DMS153 treated with DMSO at 0.1 percent for 48 hours (cell line): Measurements from ENCODE around the gene OSBPL3.

ENCODE experiments used
- DNase-seq: peaks from one replicate; lab custom pipeline; 2025; ENCODE audit not compliant: unreplicated experiment; lab: John Stamatoyannopoulos, UW

The OSBPL3 gene

DNA sequence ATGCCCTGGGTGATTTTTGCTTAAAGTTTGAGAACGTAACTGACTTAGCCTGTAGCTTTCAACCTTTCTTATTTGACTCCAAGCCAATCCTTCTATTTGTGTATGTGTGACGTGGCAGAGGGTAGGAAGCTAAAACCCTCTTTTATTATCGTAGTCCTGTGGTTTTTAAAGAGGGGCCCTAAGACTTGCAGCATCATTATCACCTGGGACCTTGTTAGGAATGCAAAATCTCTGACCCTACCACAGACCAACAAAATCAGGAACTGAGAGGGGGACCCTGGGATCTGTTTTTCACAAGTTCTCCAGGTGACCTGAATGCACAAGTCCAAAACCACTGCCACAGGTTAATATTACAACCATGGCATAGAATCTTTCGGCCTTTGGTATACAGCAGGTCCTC, 80.1 kb downstream of the OSBPL3 start:
- no peak for DNase-seq

DNA sequence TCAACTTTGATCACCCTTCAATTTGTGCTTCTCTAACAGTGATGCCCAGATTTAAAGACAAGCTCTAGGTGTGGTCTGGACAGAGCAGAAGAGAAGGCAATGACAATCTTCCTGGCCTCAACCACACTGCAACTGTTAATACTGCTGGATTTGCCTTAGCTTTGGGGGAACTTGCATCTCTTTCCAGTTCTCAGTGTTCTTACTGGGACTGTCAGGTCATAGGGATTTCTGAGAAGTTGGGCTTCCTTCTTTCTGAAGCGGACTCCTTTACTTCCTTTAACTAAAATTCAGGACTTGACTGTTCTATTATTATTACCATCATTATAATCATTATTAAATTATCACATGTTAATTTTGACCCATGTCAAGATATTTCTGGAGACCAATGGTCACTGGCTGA, 80.8 kb downstream of the OSBPL3 start:
- DNase-seq: no peak

- DNase-seq: no peak
These were observed 81.3 kb downstream of the OSBPL3 start for GRCh38 chr7:24898691-24899090.

GRCh38 chr7:24896031-24896501, 83.9 kb downstream of the OSBPL3 start:
- DNase-seq: no peak

GRCh38 chr7:24894429-24895221, 85.4 kb downstream of the OSBPL3 start:
- no peak for DNase-seq

DNA sequence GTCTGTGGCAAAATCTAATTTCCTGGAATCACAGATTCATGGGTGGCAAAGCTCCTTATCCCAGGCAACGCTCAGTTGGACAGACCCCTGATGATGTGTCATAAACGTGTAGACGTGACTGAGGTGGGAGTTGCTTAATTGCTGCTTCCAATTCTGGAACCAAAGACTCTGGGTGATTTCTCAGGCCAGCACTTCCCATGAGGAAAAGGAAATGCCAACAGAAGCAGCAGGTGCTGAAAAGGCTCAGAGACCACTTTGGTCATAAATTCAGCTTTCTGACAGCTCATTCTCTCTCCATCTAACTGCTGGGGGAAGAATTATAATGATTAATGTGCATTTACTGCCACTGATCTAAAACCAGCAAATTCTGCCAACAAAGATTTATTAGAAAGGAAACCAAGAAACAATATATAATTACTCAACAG, 88.7 kb downstream of the OSBPL3 start:
- DNase-seq: no peak

GRCh38 chr7:24889611-24890010, 90.4 kb downstream of the OSBPL3 start:
- no peak for DNase-seq

- DNase-seq: no peak
These were observed 91.3 kb downstream of the OSBPL3 start for GRCh38 chr7:24888653-24889052.

- no peak for DNase-seq
These were observed 94.3 kb downstream of the OSBPL3 start for GRCh38 chr7:24885716-24886115.

- peak; percentile 23 for DNase-seq
These were observed 94.7 kb downstream of the OSBPL3 start for GRCh38 chr7:24885305-24885704.

DNA sequence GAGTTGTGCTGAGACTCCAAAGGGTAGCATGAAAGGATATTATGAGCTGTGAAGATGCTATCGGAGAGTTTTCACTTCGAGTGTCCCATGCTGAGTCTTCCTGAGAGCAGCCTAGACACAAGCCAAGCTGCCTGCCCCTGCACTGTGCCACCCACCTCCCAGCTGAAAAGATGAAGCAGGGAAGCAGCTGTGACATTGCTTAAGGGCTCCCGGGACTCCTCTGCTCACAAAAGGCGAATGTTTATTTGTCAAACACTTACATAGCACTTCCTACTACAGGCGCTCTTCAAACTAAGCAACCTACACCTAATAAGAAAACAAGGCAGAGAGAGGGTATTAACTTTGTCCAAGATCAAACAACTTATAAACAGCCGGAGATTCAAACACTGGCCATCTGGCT, 95.6 kb downstream of the OSBPL3 start:
- peak; percentile 76 for DNase-seq

GRCh38 chr7:24883622-24884013, 96.4 kb downstream of the OSBPL3 start:
- no peak for DNase-seq

DNA sequence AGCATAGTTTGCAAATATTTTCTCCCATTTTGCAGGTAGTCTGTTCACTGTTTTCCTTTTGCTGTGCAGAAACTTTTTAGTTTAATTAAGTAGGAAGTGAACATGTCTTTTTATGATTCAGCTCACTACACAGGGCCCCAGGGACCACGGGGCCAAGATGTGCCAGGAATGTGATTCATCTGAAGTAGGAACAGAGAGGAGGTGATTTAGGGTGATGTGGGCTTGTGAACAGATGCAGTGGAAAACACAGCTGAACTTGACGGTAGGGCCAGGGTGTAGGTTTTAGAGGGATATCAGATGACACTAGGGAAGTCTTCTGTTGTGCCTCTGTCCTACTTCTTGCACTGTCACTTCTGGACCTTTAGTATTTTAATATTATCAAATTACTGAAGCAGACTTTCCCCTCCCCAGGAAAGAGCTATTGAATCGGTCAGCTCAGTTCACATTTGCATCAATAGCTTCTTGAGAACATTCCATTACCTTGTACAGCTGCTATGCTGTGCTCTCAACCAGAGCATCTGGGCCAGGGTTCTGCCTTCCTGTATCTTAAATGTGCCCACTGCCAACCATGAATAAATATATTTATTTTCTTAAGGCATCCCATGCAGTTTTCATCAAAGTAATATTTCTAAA, 96.9 kb downstream of the OSBPL3 start:
- no peak for DNase-seq

DNA sequence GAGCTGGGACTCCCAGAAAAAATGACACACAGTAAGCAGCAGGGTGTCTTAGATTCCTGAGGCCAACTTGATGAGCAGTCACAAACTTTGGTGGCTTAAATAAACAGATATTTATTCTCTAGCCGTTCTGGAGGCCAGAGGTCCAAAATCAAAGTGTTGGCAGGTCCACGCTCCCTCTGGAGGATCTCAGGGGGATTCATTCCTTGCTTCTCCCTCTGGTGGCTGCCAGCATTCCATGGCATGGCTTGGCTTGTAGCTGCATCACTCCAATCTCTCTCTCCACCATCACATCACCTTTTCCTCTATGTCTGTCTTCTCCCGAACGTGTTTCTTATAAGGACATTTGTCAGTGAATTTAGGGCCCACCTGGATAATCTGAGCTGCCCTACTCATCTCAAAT, 98.4 kb downstream of the OSBPL3 start:
- DNase-seq: no peak

DNA sequence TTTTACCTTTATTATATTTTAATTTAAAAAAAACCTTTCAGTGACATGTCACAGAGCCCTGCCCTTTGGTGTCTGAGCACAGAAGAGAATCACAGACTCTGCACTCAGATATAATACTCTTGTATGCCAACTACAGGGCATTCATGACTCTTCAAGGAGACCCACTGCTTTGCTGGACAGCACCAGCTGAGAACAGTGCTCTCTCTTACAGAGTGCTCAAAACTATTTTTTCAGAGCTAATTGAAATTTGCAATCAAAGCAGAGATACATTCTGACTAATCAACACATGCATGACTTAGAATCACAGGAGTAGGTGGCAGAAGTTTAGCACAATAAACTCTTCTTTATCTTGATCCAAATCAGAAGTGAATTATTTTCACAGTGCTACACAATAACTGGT, 99.1 kb downstream of the OSBPL3 start:
- DNase-seq: no peak

- no peak for DNase-seq
These were observed 100.7 kb downstream of the OSBPL3 start for GRCh38 chr7:24879291-24879690.

GRCh38 chr7:24877790-24878311, 102.1 kb downstream of the OSBPL3 start:
- no peak for DNase-seq

- no peak for DNase-seq
These were observed 105.2 kb downstream of the OSBPL3 start for GRCh38 chr7:24874791-24875190.

DNA sequence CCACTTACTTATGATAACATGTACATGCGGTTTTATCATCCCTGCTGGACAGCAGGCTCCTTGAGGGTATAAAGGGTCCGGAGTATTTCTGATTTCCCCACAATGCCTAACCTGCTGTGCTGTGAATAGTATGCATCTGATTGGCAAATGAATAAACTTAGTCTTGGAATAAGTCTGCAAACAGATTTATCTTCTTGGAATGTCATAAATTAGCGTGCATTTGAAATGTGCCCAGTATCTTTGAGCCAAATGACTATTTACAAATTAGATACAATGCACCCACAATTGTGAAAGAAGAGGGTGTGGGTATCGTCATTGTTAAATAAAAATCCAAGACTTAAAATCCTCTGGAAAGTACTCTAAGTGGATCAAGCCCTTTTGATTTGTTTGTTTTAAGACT, 106.0 kb downstream of the OSBPL3 start:
- DNase-seq: no peak

DNA sequence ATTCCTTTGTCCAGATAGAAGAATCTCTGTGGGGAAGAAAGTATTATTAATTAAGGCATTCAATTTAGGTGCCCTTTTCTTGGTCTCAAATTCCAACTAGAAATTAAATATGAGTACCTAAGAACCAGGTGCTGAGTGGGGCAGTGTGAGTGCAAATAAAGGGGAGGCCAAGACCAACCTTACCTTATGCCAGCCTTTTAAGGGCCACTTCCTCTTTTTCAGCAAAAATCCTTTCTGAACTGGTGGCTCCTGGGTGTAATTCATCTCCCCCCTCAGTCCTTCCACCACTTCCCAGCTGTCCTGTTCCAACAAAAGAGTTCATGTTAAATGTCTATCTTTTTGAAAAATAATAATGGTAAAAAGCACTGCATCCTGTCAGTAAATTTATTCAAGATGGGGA, 108.2 kb downstream of the OSBPL3 start:
- DNase-seq: no peak

DNA sequence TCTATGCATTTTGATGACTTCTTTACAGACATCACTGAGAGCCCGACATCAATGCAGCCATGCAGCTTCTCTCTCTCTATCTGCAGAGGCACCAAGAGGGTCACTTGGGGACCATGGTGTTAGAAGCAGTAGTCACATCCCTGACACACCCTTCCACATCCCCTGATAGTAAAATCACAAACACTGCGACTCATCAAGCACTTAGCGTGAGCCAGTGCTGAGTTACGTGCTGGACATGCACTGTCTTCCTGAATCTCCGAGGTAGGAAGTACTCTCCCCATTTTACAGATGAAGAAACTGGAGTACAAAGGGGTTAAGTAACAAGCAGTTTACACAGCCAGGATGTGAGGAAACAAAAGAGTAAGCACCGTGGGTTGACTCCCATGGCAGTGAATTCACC, 109.2 kb downstream of the OSBPL3 start:
- no peak for DNase-seq

GRCh38 chr7:24869572-24869971, 110.4 kb downstream of the OSBPL3 start:
- no peak for DNase-seq
